PC-3 (cell line): ENCODE measurements around the gene LYPD5. TPM values are rescaled to one million over a fixed set of nuclear protein-coding genes. Genes with fewer than 3 reads are reported as not detected.

Experiments used
- ATAC-seq: fragments of 200-7000 bp; cut with Tn5 transposase; 2 replicates; pipeline ENCODE4 v1.9.1; 2020; ENCODE audit warnings: mild to moderate bottlenecking, moderate library complexity
- BruUV-seq: library from RNA; stranded (reverse); fragments of 400-500 nt; replicated peaks from 2 replicates; lab custom pipeline; 2021; lab: Mats Ljungman, UMichigan
- CTCF ChIA-PET: fragments of 300-600 bp; sonication (Branson Sonifier 250); formaldehyde crosslinking; loops from one replicate; lab custom pipeline; 2022; ENCODE audit warnings: antibody characterized with exemption; lab: Charles Lee
- POLR2A ChIA-PET: fragments of 300-600 bp; sonication (Branson Sonifier 250); formaldehyde crosslinking; loops from one replicate; lab custom pipeline; 2022; ENCODE audit warnings: antibody characterized with exemption; ENCODE audit not compliant: unreplicated experiment; lab: Charles Lee
- DNase-seq: peaks from one replicate; pipeline ENCODE4 v3.0.0-alpha.2; 2015
- H2AFZ ChIP-seq: fragments of 300-600 bp; sonication (generic); 2 replicates; pipeline ENCODE4 v1.6.0; 2016; ENCODE audit warnings: antibody characterized with exemption, low read length
- H3F3A ChIP-seq: fragments of 300-600 bp; sonication (generic); one replicate; pipeline ENCODE4 v1.6.0; 2017; ENCODE audit warnings: antibody characterized with exemption, low read length, control low read depth, mild to moderate bottlenecking; ENCODE audit not compliant: unreplicated experiment
- H3K27ac ChIP-seq: fragments of 300-600 bp; sonication (generic); 2 replicates; pipeline ENCODE4 v1.5.1; 2016; ENCODE audit warnings: mild to moderate bottlenecking, low read length
- H3K27me3 ChIP-seq: fragments of 300-600 bp; sonication (generic); 2 replicates; pipeline ENCODE4 v1.6.1; 2016; ENCODE audit warnings: low read length, mixed read lengths
- H3K36me3 ChIP-seq: fragments of 300-600 bp; sonication (generic); 2 replicates; pipeline ENCODE4 v1.6.1; 2016; ENCODE audit warnings: low read depth, mixed run types, low read length, mixed read lengths
- H3K4me1 ChIP-seq: fragments of 300-600 bp; sonication (generic); 2 replicates; pipeline ENCODE4 v1.5.1; 2016; ENCODE audit warnings: low read length; ENCODE audit not compliant: insufficient read depth
- H3K4me2 ChIP-seq: fragments of 300-600 bp; sonication (generic); 2 replicates; pipeline ENCODE4 v1.6.0; 2016; ENCODE audit warnings: low read length
- H3K4me3 ChIP-seq: fragments of 300-600 bp; sonication (generic); 2 replicates; pipeline ENCODE4 v1.5.1; 2016; ENCODE audit warnings: mild to moderate bottlenecking, low read length, mixed read lengths
- H3K79me2 ChIP-seq: fragments of 300-600 bp; sonication (generic); 2 replicates; pipeline ENCODE4 v1.6.1; 2017; ENCODE audit warnings: low read length, mixed read lengths
- H3K9ac ChIP-seq: fragments of 300-600 bp; sonication (generic); 2 replicates; pipeline ENCODE4 v1.6.0; 2016; ENCODE audit warnings: mild to moderate bottlenecking, low read length
- H3K9me2 ChIP-seq: fragments of 300-600 bp; sonication (generic); replicated peaks from 2 replicates; pipeline ENCODE4 v1.6.1; 2016; ENCODE audit warnings: mixed run types, low read length, mixed read lengths
- H3K9me3 ChIP-seq: fragments of 300-600 bp; sonication (generic); 2 replicates; pipeline ENCODE4 v1.6.1; 2016; ENCODE audit warnings: low read length, mixed read lengths
- H4K20me1 ChIP-seq: fragments of 300-600 bp; sonication (generic); 2 replicates; pipeline ENCODE4 v1.6.1; 2016; ENCODE audit warnings: low read length, mixed read lengths
- EZH2 ChIP-seq: fragments of 300-600 bp; sonication (generic); IDR thresholded peaks from one replicate; pipeline ENCODE4 v1.6.1; 2017; ENCODE audit warnings: antibody characterized with exemption, mild to moderate bottlenecking, low read length; ENCODE audit not compliant: unreplicated experiment
- EZH2phosphoT487 ChIP-seq: fragments of 300-600 bp; sonication (generic); IDR thresholded peaks from 2 replicates; pipeline ENCODE4 v1.6.1; 2018; ENCODE audit warnings: mild to moderate bottlenecking, antibody characterized with exemption, low read length, borderline replicate concordance
- intact Hi-C: fragments of 100-400 bp; cut with micrococcal nuclease; formaldehyde crosslinking; loops from 2 replicates; pipeline ENCODE4 v1.9.0; 2023
- total RNA-seq: library from RNA; depleted of rRNA; stranded (reverse); fragments of >200 nt; gene quantifications from 2 replicates; pipeline ENCODE4 v1.2.3, GENCODE V29; 2014
- TF ChIP-seq, protein P1 (sequence below): fragments of 300-600 bp; sonication (generic); conservative IDR thresholded peaks from 2 replicates; pipeline ENCODE4 v1.5.1; 2017; ENCODE audit warnings: antibody characterized with exemption, low read depth, mild to moderate bottlenecking, low read length

The LYPD5 gene
- total RNA-seq, 1 experiment from 2014 or later = 6.8 TPM

DNA sequence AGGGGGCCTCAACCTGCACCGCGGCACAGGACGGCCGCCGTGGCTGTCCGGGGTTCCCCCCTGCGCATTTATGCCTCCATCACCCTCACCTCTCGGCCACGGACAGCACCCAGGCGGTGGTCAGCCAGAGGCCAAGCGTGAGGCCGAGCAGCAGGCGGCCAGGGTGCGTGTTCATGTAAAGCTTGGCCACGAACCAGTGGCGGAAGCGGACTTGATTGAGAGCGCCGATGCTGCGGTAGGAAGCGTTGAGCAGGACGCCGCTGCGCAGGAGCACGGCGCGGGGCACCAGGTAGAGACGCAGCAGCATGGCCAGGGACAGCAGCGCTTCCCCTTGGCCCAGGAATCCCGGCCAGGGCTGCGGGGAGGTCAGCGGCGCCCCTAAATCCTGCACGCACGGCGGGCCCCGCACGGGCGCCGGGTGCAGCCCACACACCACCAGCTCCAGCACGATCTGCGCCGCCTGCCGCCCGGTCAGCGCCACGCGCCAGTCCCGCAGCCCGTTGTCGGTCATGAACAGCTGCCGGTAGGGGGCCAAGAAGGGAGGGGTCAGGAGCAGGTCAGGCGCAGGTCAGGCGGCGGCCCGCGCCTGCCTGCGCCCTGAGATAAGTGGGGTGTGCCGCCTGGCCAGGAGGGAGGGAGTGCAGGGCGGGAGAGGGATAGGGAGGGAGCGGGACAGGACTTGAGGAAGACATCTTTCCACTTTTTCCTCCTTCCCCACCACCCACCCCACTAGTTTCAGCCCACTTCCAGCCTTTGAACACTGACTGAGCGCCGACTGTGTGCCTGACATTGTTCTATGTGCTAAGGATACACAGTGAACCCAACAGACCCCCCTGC lies 27.9 kb downstream of the LYPD5 start:
- ChIA-PET POLR2A (no interaction called here), CTCF (no interaction called here)
- H3K4me2 ChIP-seq = no peak overlapping the region
- H2AFZ ChIP-seq = no peak overlapping the region
- no peaks in the 10 kb centered on the region for H4K20me1 ChIP-seq
- H3K9me2 ChIP-seq = no peaks in the 10 kb centered on the region
- no peak overlapping the region for H3K9ac ChIP-seq
- no TSS peak for BruUV-seq
- H3K4me3 ChIP-seq = no peak overlapping the region
- H3F3A ChIP-seq = no peaks in the 10 kb centered on the region
- ATAC-seq (no peak), DNase-seq (no peak)
- no peaks in the 10 kb centered on the region for H3K9me3 ChIP-seq
- H3K27ac ChIP-seq = no peak overlapping the region
- intact Hi-C loops = no loop called here
- H3K4me1 ChIP-seq = peaks cover 21% of the 10 kb centered on the region
- H3K36me3 ChIP-seq = peaks cover 8% of the 10 kb centered on the region
- H3K79me2 ChIP-seq = peaks cover 31% of the 10 kb centered on the region
- TF ChIP-seq, protein P1, sequence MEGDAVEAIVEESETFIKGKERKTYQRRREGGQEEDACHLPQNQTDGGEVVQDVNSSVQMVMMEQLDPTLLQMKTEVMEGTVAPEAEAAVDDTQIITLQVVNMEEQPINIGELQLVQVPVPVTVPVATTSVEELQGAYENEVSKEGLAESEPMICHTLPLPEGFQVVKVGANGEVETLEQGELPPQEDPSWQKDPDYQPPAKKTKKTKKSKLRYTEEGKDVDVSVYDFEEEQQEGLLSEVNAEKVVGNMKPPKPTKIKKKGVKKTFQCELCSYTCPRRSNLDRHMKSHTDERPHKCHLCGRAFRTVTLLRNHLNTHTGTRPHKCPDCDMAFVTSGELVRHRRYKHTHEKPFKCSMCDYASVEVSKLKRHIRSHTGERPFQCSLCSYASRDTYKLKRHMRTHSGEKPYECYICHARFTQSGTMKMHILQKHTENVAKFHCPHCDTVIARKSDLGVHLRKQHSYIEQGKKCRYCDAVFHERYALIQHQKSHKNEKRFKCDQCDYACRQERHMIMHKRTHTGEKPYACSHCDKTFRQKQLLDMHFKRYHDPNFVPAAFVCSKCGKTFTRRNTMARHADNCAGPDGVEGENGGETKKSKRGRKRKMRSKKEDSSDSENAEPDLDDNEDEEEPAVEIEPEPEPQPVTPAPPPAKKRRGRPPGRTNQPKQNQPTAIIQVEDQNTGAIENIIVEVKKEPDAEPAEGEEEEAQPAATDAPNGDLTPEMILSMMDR = no peak
- TF ChIP-seq EZH2phosphoT487 (no peak), EZH2 (no peak)
- H3K27me3 ChIP-seq = no peaks in the 10 kb centered on the region

DNA sequence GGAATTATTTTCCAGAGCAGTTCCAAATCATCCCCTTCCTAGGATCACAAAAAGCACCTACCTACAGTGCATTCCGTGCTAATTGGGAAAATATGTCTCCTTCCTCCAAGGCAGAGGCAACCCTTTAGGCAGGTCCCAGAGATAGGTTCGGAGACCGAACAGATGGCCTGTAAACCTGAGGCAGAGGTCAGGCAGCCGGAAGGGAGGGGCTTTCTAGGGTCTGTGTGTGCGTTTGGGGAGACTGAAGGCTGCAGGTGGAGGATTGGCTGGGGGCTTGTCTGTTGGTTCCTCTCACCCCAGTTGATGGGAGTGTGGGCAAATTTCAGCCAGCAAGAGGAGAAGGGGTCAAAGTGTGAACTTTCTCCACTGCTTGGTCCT lies 28.5 kb downstream of the LYPD5 start:
- Histone ChIP-seq H3K4me3 (no peak overlapping the region), H3K27ac (no peak overlapping the region), H3K36me3 (peaks cover 8% of the 10 kb centered on the region), H4K20me1 (no peaks in the 10 kb centered on the region), H3K27me3 (no peaks in the 10 kb centered on the region), H3K9me3 (no peaks in the 10 kb centered on the region), H3K4me1 (peaks cover 21% of the 10 kb centered on the region), H3K9me2 (no peaks in the 10 kb centered on the region), H3K79me2 (peaks cover 25% of the 10 kb centered on the region), H2AFZ (no peak overlapping the region), H3K9ac (no peak overlapping the region), H3K4me2 (no peak overlapping the region), H3F3A (no peaks in the 10 kb centered on the region)
- no peak for DNase-seq
- TF ChIP-seq, protein P1 = no peak
- TF ChIP-seq EZH2 (no peak), EZH2phosphoT487 (no peak)
- BruUV-seq = no TSS peak
- ATAC-seq = no peak
- ChIA-PET POLR2A (no interaction called here), CTCF (no interaction called here)
- intact Hi-C loops = no loop called here

DNA sequence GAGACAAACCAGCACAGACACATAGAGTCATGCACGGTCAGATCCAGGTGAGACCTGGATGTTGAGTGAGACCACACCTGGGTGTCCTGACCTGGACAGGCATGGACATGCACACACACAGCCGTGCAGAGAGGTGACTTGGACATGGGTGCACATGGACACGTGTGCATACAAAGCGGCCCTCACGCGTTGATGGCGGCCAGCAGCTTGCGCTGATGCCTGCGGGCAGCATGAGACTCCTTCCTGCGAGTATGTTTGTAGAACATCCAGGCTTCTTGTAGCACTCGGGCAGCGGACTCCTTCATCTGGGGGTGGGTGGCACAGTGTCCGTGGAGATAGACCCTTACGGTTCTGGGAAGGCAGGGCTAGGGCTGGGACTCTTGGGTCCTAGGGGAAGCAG lies 33.0 kb downstream of the LYPD5 start:
- Histone ChIP-seq H3K36me3 (peaks cover 24% of the 10 kb centered on the region), H4K20me1 (no peaks in the 10 kb centered on the region), H3K4me3 (no peak overlapping the region), H3K79me2 (no peaks in the 10 kb centered on the region), H3F3A (peaks cover 3% of the 10 kb centered on the region), H3K9me2 (no peaks in the 10 kb centered on the region), H3K4me1 (peaks cover 38% of the 10 kb centered on the region), H3K27me3 (no peaks in the 10 kb centered on the region), H3K4me2 (no peak overlapping the region), H3K9me3 (no peaks in the 10 kb centered on the region), H3K27ac (peak overlapping the region; percentile 85), H3K9ac (peak overlapping the region; percentile 36; the same call in 1 of the 2 replicates), H2AFZ (no peak overlapping the region)
- TF ChIP-seq, protein P1 = no peak
- no peak for TF ChIP-seq EZH2phosphoT487
- TF ChIP-seq EZH2 = no peak
- DNase-seq (no peak), ATAC-seq (no peak)
- intact Hi-C loops = no loop called here
- ChIA-PET POLR2A (interaction anchor here (0.6 kb wide), 3 partner anchors 10 to 38 kb away, joined by 3 to 4 read pairs (median 4); no protein-coding TSS in a partner anchor), CTCF (interaction anchor here (0.8 to 1.3 kb wide), 2 partner anchors 11 to 40 kb away, joined by 3 to 7 read pairs; partner anchors contain the start of gene KCNN4)
- BruUV-seq = no TSS peak
